HL-60 (cell line): ENCODE measurements around the gene CADM1.

Experiments
- CTCF ChIP-seq: IDR thresholded peaks from one replicate; pipeline ENCODE4 v1.5.1; 2011; ENCODE audit warnings: low read length, control low read depth, inconsistent platforms; ENCODE audit not compliant: insufficient read depth
- GABPA ChIP-seq: IDR thresholded peaks from 2 replicates; pipeline ENCODE4 v1.6.1; 2012; ENCODE audit warnings: low read depth
- POLR2AphosphoS5 ChIP-seq: IDR thresholded peaks from 2 replicates; pipeline ENCODE4 v1.6.1; 2012; ENCODE audit warnings: low read depth
- REST ChIP-seq: IDR thresholded peaks from 2 replicates; pipeline ENCODE4 v1.6.1; 2012; ENCODE audit warnings: low read depth; ENCODE audit not compliant: insufficient replicate concordance

GRCh38 chr11:115258216-115258615 lies 246.0 kb downstream of the CADM1 start:
- TF ChIP-seq CTCF = no peak
- no peak for TF ChIP-seq POLR2AphosphoS5
- TF ChIP-seq REST = no peak
- TF ChIP-seq GABPA = no peak
